IPS-NIHi7 (cell line): ENCODE data around the gene BTBD19.
A peak's percentile ranks its signal among the peaks of the same experiment; 100 is the strongest.
"Not testable (repeated sequence)": the region's sequence is repeated elsewhere in the genome, so short reads cannot be mapped to it uniquely, and the experiment has no call there.

Experiments used
- DNase-seq: peaks from one replicate; pipeline ENCODE4 v3.0.0; 2012; ENCODE audit warnings: mixed read lengths; ENCODE audit errors: extremely low spot score

BTBD19 gene

DNA sequence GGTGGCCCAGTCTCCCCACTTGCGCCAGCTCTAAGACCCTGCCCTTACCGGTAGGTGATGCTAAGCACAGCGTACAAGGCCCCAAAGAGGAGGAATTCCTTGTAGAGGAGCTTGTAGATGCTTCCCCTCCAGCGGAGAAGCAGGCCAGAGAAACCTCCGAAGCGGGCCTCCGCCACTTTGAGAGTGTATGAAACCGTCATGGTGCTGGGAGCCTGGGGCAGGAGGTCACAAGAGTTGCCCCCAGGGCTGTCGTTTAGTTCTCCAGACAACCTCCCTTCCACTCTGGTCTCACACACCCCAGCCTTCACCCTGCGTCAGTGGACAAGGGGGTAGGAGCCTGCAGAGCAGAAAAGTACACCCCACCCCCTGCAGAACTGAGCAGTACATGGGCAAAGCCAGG lies 20.8 kb upstream of the BTBD19 start:
- DNase-seq: no peak

DNA sequence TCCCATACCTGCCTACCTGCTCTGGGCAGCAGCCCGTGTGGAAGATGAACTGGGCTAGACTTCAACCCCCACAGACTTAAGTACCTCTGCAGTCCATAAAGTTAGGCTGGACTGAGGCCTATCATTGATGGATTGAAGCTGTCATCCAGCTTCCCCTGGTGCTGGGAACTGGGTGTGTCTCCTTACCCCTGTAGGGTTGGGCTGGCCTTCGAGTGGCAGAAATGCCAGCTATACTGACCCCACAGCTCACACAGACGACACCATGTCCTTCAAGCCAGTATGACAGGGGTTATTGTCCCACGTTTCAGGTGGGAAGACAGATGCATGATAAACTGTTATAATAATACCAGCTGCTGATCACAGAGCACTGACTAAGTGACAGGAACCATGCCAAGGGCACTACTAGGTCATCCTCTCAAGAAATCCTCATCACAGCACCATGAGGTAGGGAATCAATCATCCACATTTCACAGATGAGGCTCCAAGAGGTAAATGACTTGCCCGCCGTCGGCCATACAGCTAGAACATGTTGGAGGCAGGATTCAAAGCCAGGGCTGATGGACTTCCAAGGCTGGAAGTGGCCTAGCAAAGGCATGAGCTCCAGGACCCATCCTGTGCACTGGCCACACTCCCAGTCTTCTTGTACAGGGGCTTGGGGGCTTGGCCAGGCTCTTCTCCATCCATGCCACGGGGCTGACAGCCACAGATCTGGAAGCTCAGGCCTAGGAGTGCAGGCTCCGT lies 20.0 kb upstream of the BTBD19 start, which contains the start of gene BEST4:
BEST4 (minus strand) TSS at position 51 of the 741 bp plus-strand sequence. CDS start 465 bp downstream, outside the sequence.
- DNase-seq: no peak

- DNase-seq: no peak
These were observed 17.1 kb upstream of the BTBD19 start for GRCh38 chr1:44790968-44791801.

- DNase-seq: no peak
These were observed 15.4 kb upstream of the BTBD19 start for GRCh38 chr1:44792736-44793502.

DNA sequence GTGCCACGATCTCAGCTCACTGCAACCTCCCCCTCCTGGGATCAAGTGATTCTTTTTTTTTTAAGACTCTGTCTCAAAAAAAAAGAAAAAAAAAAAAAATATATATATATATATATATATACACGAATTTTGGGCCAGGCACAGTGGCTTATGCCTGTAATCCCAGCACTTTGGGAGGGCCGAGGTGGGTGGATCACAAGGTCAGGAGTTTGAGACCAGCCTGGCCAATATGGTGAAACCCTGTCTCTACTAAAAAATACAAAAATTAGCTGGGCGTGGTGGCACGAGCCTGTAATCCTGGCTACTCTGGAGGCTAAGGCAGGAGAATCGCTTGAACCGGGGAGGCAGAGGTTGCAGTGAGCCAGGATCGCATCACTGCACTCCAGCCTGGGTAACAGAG lies 10.4 kb upstream of the BTBD19 start:
- not testable (repeated sequence) for DNase-seq

GRCh38 chr1:44798481-44799365 lies 9.6 kb upstream of the BTBD19 start:
- no peak for DNase-seq

GRCh38 chr1:44799770-44800584 lies 8.3 kb upstream of the BTBD19 start, which contains the start of gene PLK3:
PLK3 (plus strand) TSS chr1:44800377; CDS start chr1:44800464, 87 bp downstream.
- peak; percentile 88 for DNase-seq

- no peak for DNase-seq
These were observed 6.6 kb upstream of the BTBD19 start for GRCh38 chr1:44801491-44802305.

- no peak for DNase-seq
These were observed 5.8 kb upstream of the BTBD19 start for GRCh38 chr1:44802306-44803061.

DNA sequence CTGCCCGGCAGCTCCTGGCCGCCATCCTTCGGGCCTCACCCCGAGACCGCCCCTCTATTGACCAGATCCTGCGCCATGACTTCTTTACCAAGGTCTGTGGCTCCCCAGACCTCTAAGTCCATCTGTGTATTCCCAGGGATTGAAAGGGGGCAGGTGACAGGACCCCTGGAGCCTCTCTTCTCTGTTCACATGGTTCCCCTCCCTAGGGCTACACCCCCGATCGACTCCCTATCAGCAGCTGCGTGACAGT lies 5.3 kb upstream of the BTBD19 start:
- DNase-seq: no peak

DNA sequence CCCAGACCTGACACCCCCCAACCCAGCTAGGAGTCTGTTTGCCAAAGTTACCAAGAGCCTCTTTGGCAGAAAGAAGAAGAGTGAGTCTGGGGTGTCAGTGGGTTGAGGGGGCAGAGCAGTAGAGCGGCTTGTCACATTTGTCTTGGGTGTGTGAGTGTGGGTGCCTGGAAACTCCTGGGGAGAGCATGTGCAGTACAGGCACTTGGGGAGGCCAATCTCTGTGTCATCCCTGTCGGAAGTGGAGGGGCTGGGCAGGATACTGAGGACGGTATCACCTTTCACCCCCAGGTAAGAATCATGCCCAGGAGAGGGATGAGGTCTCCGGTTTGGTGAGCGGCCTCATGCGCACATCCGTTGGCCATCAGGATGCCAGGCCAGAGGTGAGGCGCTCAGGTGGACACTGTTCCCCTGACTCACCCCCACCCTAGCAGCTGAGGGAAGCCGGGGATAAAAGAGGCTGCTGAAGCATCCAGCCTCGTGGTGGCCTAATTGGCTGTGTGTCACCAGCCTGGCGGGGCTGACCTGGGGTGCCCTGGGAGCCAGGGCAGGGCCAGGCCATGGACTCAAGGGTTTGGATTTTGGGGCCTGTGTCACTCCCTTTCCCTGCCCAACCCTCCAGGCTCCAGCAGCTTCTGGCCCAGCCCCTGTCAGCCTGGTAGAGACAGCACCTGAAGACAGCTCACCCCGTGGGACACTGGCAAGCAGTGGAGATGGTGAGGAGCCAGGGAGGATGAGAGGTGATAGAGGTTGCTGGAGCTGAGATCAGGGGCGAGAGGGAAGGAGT lies 4.8 kb upstream of the BTBD19 start:
- DNase-seq: no peak

DNA sequence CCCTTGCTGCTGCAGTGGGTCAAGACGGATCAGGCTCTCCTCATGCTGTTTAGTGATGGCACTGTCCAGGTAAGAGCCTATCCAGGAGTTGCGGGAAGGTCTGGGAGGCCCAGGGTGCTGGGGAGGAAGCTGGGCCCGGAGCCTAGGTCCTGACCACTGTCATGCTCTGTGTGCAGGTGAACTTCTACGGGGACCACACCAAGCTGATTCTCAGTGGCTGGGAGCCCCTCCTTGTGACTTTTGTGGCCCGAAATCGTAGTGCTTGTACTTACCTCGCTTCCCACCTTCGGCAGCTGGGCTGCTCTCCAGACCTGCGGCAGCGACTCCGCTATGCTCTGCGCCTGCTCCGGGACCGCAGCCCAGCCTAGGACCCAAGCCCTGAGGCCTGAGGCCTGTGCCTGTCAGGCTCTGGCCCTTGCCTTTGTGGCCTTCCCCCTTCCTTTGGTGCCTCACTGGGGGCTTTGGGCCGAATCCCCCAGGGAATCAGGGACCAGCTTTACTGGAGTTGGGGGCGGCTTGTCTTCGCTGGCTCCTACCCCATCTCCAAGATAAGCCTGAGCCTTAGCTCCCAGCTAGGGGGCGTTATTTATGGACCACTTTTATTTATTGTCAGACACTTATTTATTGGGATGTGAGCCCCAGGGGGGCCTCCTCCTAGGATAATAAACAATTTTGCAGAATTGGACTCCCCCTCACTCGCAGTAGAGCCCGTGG lies 2.9 kb upstream of the BTBD19 start:
- no peak for DNase-seq

DNA sequence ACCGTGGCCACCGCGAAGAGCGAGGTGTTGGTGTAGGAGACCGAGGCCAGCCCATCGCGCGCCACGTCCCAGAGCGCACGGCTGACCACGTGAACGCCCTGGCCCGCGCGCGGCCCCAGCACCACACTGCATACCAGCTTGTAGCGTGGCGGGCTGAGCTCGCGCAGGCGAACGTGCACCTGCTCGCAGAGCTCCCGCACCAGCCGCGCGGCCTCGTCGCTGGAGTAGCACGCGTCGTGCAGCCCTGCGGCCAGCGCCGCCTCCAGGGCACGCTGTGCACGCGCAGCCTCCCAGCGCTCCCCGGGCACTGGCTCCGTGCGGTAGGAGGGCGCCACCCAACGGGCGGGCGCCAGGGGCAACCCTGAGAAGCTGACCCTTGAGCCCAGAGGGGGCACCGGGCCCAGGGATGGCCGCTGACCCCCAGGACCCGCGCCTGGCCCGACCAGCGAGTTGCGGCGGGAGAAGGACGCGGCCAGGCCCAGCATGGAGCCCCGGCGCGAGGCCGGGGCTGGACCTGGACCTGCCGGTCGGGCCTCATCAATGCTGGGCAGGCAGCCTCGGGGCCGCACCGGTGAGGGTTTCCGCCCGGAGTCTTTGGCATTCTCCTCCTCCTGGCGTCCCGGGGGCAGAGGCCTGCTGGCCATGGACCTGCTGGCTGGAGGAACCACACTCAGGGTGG lies 2.2 kb upstream of the BTBD19 start:
- no peak for DNase-seq

DNA sequence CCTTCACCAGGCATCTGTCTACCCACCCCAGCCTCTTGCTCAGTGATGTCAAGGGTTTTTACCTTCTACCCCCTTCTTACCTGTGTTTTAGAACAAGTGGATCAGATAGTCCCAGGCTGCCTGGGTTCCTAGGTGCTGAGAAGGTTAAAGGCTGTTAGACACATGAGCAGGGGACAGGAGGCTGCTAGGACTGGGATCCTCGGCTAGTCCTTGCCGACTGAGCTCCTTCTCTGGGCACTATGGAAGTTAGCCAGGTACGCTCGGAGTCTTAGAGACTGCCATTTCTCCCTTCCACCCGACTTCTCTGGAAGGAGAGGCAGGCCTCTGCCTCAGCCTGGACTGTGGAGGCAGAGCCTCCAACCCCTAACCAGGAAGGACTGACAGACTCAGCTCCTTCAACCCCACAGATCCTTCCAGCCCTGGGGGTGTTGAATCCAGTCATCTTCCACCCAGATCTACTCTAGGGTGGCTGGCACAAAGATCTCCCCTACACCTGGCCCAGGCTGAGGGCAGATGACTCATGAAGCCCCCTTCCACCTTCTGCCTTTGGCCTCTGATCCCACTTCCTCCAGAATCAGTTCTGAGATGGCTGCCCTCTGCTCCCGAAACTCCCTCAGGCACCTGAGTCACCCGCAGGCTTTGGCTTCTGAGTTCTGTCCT lies 1.5 kb upstream of the BTBD19 start, which contains the start of gene DYNLT4:
DYNLT4 (minus strand) TSS at position 648 of the 660 bp plus-strand sequence. CDS start 683 bp downstream, outside the sequence.
- no peak for DNase-seq

DNA sequence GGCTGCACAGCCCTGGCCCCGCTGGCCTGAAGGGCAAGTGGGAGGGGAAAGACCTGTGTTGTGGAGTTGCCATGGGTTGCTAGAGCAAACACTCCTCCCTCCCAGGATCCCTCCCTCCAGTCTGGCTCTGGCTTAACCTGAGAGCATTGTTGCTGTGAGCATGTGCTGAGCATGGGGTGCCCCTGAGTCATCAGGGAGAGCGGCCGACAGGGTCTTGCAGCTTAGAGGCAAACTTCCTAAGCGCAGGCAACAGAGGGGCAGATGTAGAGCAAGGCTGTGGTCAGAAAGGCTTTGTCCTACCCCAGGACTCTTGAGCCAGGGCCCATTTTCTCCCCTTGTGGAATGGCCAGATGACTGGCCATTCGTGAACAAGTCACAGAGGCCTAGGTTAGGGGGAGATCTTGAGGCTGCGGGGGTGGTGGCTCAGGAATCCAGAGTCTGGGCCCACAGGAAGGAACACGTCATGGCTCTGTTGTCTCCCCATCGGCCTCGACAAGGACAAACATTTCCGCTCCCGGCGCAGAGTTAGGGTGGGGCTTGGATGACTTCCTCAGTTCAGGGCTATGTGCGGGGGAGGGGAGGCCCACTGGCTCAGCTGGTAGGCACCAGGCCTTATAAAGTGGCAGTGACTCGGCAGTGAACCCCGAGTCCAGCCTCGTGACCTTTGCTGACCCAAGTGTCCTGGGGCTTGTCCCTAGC lies 810 bp upstream of the BTBD19 start:
- peak; percentile 66 for DNase-seq
